ENCODE data around the gene KCNN4.

The KCNN4 gene

GRCh38 chr19:43798546-43799409 is 18.0 kb upstream of the KCNN4 start (continued):
- no peak for TF ChIP-seq TCF7L2 (IDR thresholded peaks at IDR 0.05; ENCODE audit: borderline replicate concordance, low read depth, low read length)
- TF ChIP-seq CTCF (tag by site-specific recombination; IDR thresholded peaks at IDR 0.05) = no peak
- peak; percentile 76; the same call in 1 of the 2 replicates for TF ChIP-seq ZNF610 (tag by site-specific recombination; IDR thresholded peaks at IDR 0.05; ENCODE audit: borderline replicate concordance)
- TF ChIP-seq TSHZ1 (tag by site-specific recombination; IDR thresholded peaks at IDR 0.05; ENCODE audit: borderline replicate concordance) = peak; percentile 31
- peak; percentile 88 for TF ChIP-seq ZNF580 (tag by site-specific recombination; IDR thresholded peaks at IDR 0.05)
- 0 out of 2 replicates have a peak, but pooled peaks have one; percentile 3 for TF ChIP-seq ZNF837 (tag by site-specific recombination; IDR thresholded peaks at IDR 0.05)
- no peak for TF ChIP-seq ZNF624 (tag by site-specific recombination; IDR thresholded peaks at IDR 0.05)
- TF ChIP-seq ZNF555 (tag by site-specific recombination; conservative IDR thresholded peaks at IDR 0.05) = no peak
- TF ChIP-seq ZNF324 (tag by site-specific recombination; IDR thresholded peaks at IDR 0.05) = peak; percentile 96
- TF ChIP-seq PRDM10 (tag by site-specific recombination; IDR thresholded peaks at IDR 0.05) = peak; percentile 77
- no peak for TF ChIP-seq ZNF140 (tag by site-specific recombination; IDR thresholded peaks at IDR 0.05)
- no peak for TF ChIP-seq ZSCAN30 (tag by site-specific recombination; IDR thresholded peaks at IDR 0.05)
- TF ChIP-seq ZNF518A (tag by site-specific recombination; conservative IDR thresholded peaks at IDR 0.05; ENCODE audit: low read depth) = no peak
- peak; percentile 90; the same call in 1 of the 2 replicates for TF ChIP-seq KLF10 (tag by site-specific recombination; IDR thresholded peaks at IDR 0.05)
- TF ChIP-seq ZNF510 (tag by site-specific recombination; IDR thresholded peaks at IDR 0.05; ENCODE audit: insufficient replicate concordance) = no peak
- peak; percentile 98 for TF ChIP-seq ZNF280D (tag by site-specific recombination; IDR thresholded peaks at IDR 0.05)
- TF ChIP-seq ZNF513 (tag by site-specific recombination; IDR thresholded peaks at IDR 0.05) = no peak
- peak; percentile 82 for TF ChIP-seq ZNF76 (tag by site-specific recombination; IDR thresholded peaks at IDR 0.05; ENCODE audit: borderline replicate concordance, low read depth)
